Type B pancreatic cell (in vitro differentiated cells): ENCODE data around the gene DPP10. TPM values are rescaled to one million over a fixed set of nuclear protein-coding genes. Genes with fewer than 3 reads are reported as not detected.

ENCODE experiments used
- DNase-seq: peaks from one replicate; pipeline ENCODE4 v3.0.0; 2021; ENCODE audit warnings: mixed read lengths; ENCODE audit not compliant: unreplicated experiment; ENCODE audit errors: extremely low spot score
- H3K27ac Mint-ChIP-seq: 2 replicates; pipeline ENCODE4 v1.8.0; 2021; ENCODE audit warnings: mild to moderate bottlenecking, mixed read lengths
- H3K27me3 Mint-ChIP-seq: 2 replicates; pipeline ENCODE4 v1.8.0; 2021; ENCODE audit warnings: mixed read lengths
- H3K36me3 Mint-ChIP-seq: 2 replicates; pipeline ENCODE4 v1.8.0; 2021; ENCODE audit warnings: mixed read lengths
- H3K4me1 Mint-ChIP-seq: one replicate; pipeline ENCODE4 v1.8.0; 2021; ENCODE audit warnings: mixed read lengths; ENCODE audit not compliant: unreplicated experiment
- H3K4me3 Mint-ChIP-seq: 2 replicates; pipeline ENCODE4 v1.8.0; 2021; ENCODE audit warnings: mild to moderate bottlenecking, mixed read lengths
- H3K9me3 Mint-ChIP-seq: 2 replicates; pipeline ENCODE4 v1.8.0; 2021; ENCODE audit warnings: mixed read lengths
- total RNA-seq: library from RNA; stranded (reverse); gene quantifications from 2 replicates; pipeline ENCODE4 v1.2.1, GENCODE V29; 2021; ENCODE audit warnings: low replicate concordance
- TF ChIP-seq, protein P1 (sequence below): fragments of 200-600 bp; sonication (generic); conservative IDR thresholded peaks from 2 replicates; pipeline ENCODE4 v1.5.0; 2021; ENCODE audit warnings: antibody characterized with exemption, mild to moderate bottlenecking

DPP10 gene
- total RNA-seq, 1 donor from 2014 or later: 8.8 TPM

DNA sequence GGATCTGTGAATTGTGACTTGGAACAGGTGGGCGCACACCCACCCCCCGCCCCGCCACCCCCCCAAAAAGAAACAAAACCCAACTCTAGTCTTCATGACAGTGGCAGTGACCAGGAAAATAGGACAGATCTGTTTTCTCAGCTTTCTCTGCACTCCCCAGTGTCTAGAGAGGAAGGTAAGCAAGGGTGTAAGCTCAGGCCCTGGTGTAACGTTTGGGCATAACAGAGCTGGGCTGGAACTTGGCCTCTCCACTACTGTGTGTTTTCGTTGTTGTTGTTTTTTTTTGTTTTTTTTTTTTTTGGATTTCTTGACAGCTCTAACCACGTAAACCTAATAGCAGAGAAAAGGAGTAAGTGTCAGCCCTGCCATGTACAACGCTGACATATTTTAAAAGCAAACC is 1160.8 kb downstream of the DPP10 start:
- no peak for DNase-seq
- Mint-ChIP-seq H3K36me3 (no peaks in the 10 kb centered on the region), H3K4me1 (peaks cover 5% of the 10 kb centered on the region), H3K27me3 (no peaks in the 10 kb centered on the region), H3K4me3 (no peak overlapping the region), H3K9me3 (no peaks in the 10 kb centered on the region), H3K27ac (no peak overlapping the region)
- TF ChIP-seq, protein P1, sequence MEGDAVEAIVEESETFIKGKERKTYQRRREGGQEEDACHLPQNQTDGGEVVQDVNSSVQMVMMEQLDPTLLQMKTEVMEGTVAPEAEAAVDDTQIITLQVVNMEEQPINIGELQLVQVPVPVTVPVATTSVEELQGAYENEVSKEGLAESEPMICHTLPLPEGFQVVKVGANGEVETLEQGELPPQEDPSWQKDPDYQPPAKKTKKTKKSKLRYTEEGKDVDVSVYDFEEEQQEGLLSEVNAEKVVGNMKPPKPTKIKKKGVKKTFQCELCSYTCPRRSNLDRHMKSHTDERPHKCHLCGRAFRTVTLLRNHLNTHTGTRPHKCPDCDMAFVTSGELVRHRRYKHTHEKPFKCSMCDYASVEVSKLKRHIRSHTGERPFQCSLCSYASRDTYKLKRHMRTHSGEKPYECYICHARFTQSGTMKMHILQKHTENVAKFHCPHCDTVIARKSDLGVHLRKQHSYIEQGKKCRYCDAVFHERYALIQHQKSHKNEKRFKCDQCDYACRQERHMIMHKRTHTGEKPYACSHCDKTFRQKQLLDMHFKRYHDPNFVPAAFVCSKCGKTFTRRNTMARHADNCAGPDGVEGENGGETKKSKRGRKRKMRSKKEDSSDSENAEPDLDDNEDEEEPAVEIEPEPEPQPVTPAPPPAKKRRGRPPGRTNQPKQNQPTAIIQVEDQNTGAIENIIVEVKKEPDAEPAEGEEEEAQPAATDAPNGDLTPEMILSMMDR: no peak

DNA sequence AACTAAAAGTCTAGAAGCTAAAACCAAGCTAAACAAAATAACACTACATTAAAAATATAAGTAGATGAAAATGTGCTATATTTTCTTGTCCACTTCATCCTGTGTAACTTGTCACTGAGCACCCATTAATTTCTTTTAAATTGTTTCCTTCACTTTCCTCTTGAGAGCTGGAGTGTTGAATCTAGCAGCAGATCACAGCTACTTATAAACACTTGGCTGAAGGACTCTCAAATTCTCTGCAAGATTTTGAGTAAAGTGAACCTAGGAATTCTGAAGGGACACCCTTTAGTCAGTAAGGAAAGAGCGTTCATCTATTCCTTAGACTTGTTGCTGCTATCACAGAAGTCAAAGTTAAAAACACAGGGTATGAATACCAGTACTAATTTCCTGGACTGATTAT is 1163.9 kb downstream of the DPP10 start:
- Mint-ChIP-seq H3K9me3 (no peaks in the 10 kb centered on the region), H3K27ac (no peak overlapping the region), H3K36me3 (no peaks in the 10 kb centered on the region), H3K4me1 (peaks cover 5% of the 10 kb centered on the region), H3K27me3 (no peaks in the 10 kb centered on the region), H3K4me3 (no peak overlapping the region)
- DNase-seq: no peak
- TF ChIP-seq, protein P1: no peak

DNA sequence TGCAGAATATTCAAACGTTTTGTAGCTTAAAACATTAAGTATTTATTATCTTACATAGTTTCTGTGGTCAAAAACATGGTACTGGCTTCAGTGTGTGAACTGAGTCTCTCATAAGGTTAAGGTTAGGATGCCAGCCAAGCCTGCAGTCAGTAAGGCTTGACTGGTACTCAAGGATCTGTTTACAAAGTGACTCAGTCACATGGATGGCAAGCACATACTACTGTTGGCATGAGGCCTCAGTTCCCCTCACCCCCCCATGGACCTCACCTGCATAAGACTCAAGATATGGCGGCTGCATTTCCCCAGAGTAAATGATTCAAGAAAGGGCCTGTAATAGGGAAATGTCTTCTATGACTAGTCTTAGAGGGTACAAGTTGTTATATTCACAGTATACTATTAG is 1167.5 kb downstream of the DPP10 start:
- H3K27ac Mint-ChIP-seq: no peak overlapping the region

DNA sequence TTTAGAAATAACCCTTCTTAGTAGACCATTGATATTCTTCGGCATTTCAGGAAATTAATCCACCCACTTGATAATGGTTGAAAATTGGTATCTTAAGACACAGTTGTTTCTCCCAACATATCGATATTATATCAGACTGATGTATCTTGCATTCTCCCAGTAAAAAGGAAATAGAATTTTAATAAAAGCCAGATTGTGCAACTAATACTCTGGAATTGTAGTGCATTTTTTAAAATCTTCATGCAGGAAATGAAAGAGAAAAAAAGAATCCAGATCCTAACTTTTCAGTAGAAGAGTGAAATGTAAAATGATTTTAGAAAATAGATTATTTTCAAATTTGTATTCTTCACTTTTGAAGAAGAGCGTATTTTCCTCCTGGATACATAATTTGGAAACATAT is 1168.4 kb downstream of the DPP10 start:
- TF ChIP-seq, protein P1: no peak
- Mint-ChIP-seq H3K4me3 (no peak overlapping the region), H3K36me3 (no peaks in the 10 kb centered on the region), H3K4me1 (peaks cover 5% of the 10 kb centered on the region), H3K27me3 (no peaks in the 10 kb centered on the region), H3K9me3 (no peaks in the 10 kb centered on the region), H3K27ac (no peak overlapping the region)
- DNase-seq: no peak

More for the DNA sequence above, 1167.5 kb downstream of the DPP10 start:
- H3K27me3 Mint-ChIP-seq: no peaks in the 10 kb centered on the region
- DNase-seq: no peak
- H3K9me3 Mint-ChIP-seq: no peaks in the 10 kb centered on the region
- H3K36me3 Mint-ChIP-seq: no peaks in the 10 kb centered on the region
- TF ChIP-seq, protein P1: no peak
- no peak overlapping the region for H3K4me3 Mint-ChIP-seq
- H3K4me1 Mint-ChIP-seq: peaks cover 5% of the 10 kb centered on the region

DNA sequence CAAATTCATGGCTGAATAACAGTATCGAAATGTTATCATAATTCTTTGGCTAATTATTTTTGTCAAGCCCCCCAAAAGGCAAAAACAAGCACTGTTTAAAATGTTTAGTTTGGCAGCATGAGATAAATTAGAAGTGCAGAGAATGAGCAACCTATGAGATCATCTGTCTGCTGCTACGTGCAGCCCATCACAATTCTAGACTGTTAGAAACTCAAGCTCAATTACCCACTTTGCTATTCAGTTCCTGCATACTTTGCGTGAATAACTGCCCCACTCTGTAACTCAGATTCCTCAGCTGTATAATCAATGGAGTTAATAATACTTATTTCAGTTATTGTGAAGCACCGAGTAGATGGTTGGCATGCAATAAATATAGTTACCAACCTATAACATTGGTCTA is 1181.9 kb downstream of the DPP10 start:
- no peak for DNase-seq
- Mint-ChIP-seq H3K36me3 (peaks cover 4% of the 10 kb centered on the region), H3K9me3 (peaks cover 2% of the 10 kb centered on the region), H3K4me1 (peaks cover 5% of the 10 kb centered on the region), H3K4me3 (no peak overlapping the region), H3K27ac (no peak overlapping the region), H3K27me3 (no peaks in the 10 kb centered on the region)
- TF ChIP-seq, protein P1: no peak

DNA sequence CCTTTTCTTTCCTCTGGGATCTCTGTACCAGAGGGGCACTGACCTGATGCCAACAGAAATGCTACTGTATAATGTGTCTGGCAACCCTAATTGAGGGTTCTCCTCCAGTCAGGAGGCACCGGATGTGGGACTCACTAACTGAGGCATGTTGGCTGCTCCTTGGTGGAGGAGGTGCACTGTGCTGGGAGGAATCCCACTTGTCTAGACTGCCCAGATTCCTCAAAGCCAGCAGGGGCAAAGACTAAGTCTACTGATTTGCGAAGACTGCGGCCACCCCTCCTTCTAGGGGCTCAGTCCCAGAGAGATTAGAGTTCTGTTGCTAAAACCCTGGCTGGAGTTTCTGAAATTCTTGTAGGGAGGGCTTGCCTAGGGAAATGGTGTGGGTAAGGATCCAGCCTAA is 1192.1 kb downstream of the DPP10 start:
- Mint-ChIP-seq H3K4me3 (no peak overlapping the region), H3K27ac (no peak overlapping the region)

More for the DNA sequence above, 1192.1 kb downstream of the DPP10 start:
- TF ChIP-seq, protein P1: no peak
- no peaks in the 10 kb centered on the region for H3K4me1 Mint-ChIP-seq
- no peaks in the 10 kb centered on the region for H3K9me3 Mint-ChIP-seq
- no peak for DNase-seq
- H3K27me3 Mint-ChIP-seq: no peaks in the 10 kb centered on the region
- no peaks in the 10 kb centered on the region for H3K36me3 Mint-ChIP-seq
